SIG-M5 treated with dmso at 0.1 percent for 504 hours (cell line): ENCODE measurements around the gene CAMK1D.

Experiments
- DNase-seq: peaks from one replicate; lab custom pipeline; 2025; ENCODE audit not compliant: unreplicated experiment; lab: John Stamatoyannopoulos, UW

CAMK1D gene

GRCh38 chr10:12459762-12460161 lies 110.4 kb downstream of the CAMK1D start:
- no peak for DNase-seq

GRCh38 chr10:12463459-12463838 lies 114.1 kb downstream of the CAMK1D start:
- DNase-seq, result no peak

- no peak for DNase-seq
Observed at GRCh38 chr10:12465385-12466136, 116.2 kb downstream of the CAMK1D start.

- DNase-seq, result no peak
Observed at GRCh38 chr10:12466704-12467305, 117.5 kb downstream of the CAMK1D start.

GRCh38 chr10:12469345-12469744 lies 120.0 kb downstream of the CAMK1D start:
- no peak for DNase-seq

- DNase-seq, result no peak
Observed at GRCh38 chr10:12470719-12471118, 121.4 kb downstream of the CAMK1D start.

GRCh38 chr10:12471135-12471534 lies 121.8 kb downstream of the CAMK1D start:
- no peak for DNase-seq

GRCh38 chr10:12473491-12473890 lies 124.1 kb downstream of the CAMK1D start:
- DNase-seq, result no peak

- no peak for DNase-seq
Observed at GRCh38 chr10:12474727-12475412, 125.5 kb downstream of the CAMK1D start.

GRCh38 chr10:12476656-12477055 lies 127.3 kb downstream of the CAMK1D start:
- no peak for DNase-seq

GRCh38 chr10:12479437-12479844 lies 130.1 kb downstream of the CAMK1D start:
- DNase-seq, result no peak

GRCh38 chr10:12479924-12480323 lies 130.6 kb downstream of the CAMK1D start:
- DNase-seq, result no peak

GRCh38 chr10:12480440-12480839 lies 131.1 kb downstream of the CAMK1D start:
- DNase-seq, result no peak

GRCh38 chr10:12481924-12482323 lies 132.6 kb downstream of the CAMK1D start:
- DNase-seq, result no peak

- no peak for DNase-seq
Observed at GRCh38 chr10:12482587-12482986, 133.2 kb downstream of the CAMK1D start.

GRCh38 chr10:12484002-12484918 lies 134.9 kb downstream of the CAMK1D start:
- no peak for DNase-seq

- no peak for DNase-seq
Observed at GRCh38 chr10:12484941-12485805, 135.8 kb downstream of the CAMK1D start.

GRCh38 chr10:12487366-12487765 lies 138.0 kb downstream of the CAMK1D start:
- no peak for DNase-seq

- DNase-seq, result no peak
Observed at GRCh38 chr10:12488626-12489025, 139.3 kb downstream of the CAMK1D start.

GRCh38 chr10:12489357-12489756 lies 140.0 kb downstream of the CAMK1D start:
- DNase-seq, result no peak
